HG03025 (cell line): ENCODE measurements around the gene CNOT1.
A peak's percentile ranks its signal among the peaks of the same experiment; 100 is the strongest.

Experiments used
- ATAC-seq: cut with Tn5 transposase; IDR thresholded peaks from one replicate; pipeline ENCODE4 v1.9.1; 2021; ENCODE audit warnings: mild to moderate bottlenecking, moderate library complexity; ENCODE audit not compliant: unreplicated experiment, low FRiP score

CNOT1 gene

DNA sequence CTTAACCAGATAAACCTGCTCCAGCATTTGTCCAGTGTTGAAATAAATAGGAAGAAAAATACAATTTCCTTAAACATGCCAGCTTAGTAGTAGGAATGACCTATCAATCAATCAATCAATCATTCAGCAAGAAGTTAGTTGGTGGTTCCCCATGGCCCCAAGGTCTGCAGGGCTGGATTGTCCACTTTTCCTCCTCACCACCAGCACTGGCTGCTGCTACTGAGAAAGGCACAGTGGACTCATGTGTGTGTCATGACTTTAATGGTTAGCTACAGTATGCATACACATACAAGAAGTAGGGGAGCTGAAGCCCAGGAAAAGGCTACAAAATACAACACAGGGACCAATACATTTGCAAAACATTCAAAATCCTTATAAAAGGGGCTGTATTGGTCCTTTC lies 109.9 kb downstream of the CNOT1 start:
- ATAC-seq, result no peak

DNA sequence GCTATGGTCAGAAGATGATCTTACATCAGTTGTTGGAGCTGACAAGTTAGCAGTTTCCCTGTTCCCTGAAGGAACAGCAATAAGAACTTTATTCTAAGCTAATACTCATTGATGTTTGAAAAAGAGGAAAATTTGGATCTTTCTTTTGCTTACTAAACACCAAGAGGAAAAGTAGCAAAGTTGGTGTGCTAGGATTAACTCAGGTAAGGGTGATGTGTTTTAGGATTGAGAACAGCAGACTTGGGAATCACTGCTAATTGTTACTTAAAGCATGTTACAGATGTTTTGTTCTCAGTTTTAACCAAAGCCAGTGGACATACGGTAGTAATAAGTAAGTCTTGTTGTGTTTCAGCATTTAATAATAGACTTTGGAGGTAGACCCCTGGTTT lies 110.7 kb downstream of the CNOT1 start:
- ATAC-seq, result no peak

DNA sequence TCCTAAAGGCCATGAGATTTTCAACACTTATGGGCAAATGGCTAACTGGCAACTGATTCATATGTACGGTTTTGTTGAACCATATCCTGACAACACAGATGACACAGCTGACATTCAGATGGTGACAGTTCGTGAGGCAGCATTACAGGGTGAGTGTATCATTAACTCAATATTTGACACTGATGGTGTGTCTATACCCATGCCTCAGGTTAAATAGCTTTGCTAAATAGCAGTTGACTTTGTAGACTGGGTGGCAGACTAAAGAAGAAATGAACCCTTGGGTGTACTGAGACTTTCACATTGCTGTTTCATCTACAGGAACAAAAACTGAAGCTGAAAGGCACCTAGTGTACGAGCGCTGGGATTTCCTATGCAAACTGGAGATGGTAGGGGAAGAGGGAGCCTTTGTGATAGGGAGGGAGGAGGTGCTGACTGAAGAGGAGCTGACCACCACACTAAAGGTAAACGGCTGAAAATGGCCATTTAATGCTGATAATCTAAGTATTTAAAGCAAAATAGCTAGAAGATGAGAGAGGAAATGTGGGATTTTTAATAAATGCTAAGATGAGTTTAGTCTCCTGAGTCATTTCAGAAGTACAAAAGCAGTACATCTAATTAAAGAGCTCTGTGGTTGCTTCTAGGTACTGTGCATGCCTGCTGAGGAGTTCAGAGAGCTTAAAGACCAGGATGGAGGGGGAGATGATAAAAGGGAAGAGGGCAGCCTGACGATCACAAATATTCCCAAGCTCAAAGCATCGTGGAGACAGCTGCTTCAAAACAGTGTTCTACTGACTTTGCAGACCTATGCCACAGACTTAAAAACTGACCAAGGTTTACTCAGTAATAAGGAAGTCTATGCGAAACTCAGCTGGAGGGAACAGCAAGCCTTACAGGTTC lies 111.3 kb downstream of the CNOT1 start:
- no peak for ATAC-seq

DNA sequence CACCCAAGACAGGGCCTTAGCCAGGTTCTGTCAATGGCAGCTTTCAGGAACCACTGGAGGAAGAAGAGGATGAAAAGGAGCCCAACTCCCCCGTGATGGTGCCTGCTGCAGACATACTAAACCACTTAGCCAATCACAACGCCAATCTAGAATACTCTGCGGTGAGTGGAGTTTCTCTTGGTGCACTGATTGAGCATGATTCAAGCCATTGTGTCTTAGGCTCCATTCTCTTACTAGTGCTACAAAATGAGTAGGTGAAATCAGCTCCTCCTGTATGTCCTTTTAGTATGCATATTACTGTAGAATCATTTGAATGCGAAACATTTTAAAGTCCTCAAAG lies 112.9 kb downstream of the CNOT1 start:
- ATAC-seq, result no peak

DNA sequence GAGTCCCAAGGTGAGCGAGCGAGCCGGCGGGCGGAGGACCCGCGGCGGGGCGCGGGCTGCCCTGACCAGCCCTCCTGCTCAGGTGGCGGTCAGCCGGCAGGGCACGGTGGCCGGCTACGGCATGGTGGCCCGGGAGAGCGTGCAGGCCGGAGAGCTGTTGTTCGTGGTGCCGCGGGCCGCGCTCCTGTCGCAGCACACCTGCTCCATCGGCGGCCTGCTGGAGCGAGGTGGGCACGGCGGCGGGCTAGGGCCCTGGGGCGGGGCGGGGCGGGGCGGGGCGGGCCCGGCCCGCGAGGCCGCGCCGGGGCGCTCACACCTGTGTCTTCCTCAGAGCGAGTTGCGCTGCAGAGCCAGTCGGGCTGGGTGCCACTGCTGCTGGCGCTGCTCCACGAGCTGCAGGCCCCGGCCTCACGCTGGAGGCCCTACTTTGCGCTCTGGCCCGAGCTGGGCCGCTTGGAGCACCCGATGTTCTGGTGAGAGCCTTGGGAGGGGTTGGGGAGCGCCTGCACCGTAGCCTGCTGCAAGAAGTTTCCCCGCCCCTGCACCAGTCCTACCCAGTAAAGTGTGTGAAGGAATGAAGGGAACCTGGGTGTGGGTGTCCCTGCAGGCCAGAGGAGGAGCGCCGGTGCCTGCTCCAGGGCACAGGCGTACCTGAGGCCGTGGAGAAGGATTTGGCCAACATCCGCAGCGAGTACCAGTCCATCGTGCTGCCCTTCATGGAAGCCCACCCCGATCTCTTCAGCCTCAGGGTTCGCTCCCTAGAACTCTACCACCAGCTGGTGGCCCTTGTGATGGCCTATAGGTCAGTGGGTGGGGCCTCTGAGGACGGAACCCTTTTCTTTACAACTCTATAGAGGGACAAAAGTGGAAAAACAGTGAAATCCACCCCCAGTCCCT lies 113.5 kb downstream of the CNOT1 start:
- ATAC-seq, result peak; percentile 43

DNA sequence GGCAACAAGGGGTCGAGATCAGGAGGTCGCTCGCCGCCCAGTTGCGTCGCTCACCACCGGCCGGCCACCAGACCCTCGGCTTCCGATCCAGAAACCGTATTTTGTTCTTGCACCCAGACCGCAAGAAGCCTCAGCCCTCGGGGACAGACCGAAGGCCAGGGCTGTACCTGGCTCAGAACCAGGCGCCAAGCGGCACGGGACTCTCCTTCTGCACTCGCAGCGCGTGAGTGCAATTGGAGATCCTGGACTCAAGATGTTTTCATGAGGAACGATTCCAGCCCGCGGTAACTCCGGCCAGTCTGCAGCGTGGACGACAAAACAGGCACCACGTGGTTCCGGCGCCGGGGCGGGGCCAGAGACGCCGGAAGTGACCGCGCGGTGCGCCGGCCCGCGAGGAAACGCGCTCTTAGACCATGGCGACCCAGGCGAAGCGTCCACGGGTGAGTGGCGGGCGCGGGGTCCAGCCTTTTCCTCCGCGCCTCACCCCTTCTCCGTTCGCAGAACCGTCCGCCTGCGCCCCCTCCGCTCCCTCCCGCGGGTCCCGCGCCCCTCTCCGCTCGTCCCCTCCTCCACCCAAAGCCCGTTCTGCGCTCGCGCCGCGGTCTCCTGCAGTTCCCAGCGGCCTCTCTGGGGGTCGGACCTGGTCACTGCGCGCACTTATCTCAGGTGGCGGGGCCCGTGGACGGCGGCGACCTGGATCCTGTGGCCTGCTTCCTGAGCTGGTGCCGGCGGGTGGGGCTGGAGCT lies 114.3 kb downstream of the CNOT1 start, which contains the start of gene SETD6:
SETD6 (plus strand) TSS at position 393 of the 746 bp plus-strand sequence; CDS start at position 414, 21 bp downstream.
- peak; percentile 77 for ATAC-seq

DNA sequence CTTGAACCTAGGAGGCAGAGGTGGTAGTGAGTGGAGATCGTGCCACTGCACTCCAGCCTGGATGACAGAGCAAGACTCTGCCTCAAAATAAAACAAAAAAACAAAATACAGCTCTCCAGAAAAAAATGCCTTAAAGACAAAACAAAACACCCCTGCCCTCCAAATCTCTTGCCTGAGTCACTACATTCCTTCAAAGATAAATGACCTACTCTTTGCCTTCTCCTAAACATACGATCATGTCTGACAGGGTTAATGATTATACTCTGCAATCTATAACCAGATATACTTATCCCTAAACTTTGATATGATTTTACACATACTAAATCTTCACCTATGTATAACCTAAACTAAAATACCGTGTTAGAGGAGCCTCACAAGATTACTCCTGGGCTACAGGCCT lies 115.8 kb downstream of the CNOT1 start:
- no peak for ATAC-seq

DNA sequence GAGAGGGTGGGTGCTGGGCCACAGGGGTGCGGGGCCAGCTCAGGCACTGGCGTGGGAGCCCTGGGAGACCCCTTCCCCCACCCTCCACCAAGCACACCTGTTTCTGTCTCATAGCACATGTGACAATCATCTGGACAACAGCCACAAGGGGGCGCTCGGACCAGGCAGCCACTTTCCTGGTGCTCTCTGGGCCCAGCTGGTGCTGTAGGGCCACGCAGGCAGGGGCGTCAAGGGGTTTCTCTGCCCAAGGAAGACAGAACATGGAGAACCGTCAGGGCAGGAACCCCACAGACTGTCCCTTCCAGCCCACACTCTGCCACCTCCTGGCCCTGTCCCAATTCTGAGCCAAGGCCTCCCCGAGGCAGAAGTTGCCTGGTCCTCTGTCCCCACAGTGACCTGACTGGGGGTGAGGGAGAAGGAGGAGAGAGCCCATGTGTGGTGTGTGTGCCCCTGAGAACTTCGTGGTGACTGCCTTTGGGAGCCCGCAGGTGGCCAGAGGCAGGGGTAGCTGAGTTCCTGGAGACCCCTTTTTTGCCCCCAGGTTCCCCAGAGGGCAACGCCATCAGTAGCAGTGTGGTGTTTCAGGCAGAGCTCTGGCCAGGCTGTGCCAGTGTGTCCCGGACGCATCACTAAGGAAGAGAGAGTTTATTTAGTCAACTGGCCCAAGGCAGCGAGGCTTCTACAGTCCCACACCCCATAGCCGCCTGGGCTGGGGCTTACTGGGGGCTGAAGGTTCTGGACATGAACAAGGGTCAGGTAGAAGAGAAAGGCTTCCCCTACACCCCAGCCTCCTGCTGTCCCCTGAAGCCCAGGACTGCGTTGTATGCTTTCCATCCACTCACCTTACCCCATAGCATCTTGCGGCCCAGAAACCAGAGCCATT lies 117.5 kb downstream of the CNOT1 start:
- no peak for ATAC-seq

DNA sequence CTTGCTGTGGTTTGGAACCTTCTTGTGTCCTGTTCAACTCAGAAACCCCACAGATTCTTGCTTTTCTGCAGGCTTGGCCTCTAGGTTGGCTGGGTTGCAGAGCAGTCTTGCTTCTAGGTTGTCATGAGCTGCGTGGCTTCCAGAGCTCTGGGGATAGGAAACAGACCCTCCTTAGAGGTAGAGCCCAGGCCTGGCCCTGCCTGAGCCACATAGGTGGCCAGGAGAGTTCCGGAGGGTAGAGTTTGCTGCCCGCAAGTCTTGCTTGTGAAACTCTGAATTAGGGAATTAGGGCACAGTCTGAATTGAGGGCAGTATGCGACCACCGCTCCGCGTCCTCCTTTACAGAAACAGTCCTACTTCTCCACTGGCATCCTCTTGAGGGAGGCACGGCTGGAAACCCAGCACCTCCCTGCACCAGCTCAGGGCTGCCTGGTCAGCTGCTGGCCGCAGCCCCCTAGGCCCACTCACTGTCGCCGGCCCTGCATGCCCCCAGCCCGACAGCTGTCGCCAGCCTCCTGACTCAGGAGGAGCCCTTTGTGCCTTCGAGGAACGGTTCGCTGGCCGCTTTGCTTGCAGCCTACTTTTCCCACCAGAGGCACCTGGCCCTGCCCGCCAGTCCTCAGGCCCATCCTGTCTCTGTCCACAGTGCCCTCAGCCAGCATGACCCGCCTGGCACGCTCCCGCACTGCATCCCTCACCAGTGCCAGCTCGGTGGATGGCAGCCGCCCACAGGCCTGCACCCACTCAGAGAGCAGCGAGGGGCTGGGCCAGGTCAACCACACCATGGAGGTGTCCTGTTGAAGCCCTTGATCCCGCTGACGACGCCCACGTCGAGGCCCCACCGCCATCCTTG lies 118.6 kb downstream of the CNOT1 start:
- ATAC-seq, result no peak

DNA sequence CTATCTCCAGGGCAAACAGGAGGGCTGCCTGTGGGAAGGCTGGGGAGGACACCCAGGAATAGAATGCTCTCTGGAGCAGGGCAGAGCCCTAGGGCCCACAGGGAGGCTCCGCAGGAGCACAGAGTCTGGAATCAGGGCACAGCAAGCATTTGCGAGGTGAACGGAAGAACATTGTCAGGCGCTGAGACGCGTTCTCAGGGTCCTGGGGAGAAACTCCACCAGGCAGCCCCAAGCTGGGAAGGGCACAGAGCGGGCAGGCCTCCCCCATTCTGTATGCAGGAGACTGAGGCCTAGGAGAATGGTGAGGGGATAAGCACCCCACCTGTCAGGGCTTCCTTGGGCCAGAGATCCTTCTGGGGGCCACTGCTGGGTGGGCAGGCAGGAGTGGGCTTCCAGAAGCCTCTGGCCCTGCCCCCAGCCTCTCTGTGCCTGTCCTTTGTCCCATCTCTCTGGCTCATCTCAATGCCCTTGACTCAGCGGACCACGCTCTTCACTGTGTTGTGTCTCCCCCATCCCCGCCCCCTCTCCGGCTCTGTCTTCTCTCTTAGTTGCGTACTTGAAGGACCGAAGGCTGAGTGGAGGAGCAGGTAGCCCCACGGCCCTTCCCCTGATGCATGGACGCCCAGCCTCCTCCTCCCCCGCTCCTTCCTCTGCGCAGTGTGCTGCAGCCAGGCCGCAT lies 119.4 kb downstream of the CNOT1 start:
- no peak for ATAC-seq

DNA sequence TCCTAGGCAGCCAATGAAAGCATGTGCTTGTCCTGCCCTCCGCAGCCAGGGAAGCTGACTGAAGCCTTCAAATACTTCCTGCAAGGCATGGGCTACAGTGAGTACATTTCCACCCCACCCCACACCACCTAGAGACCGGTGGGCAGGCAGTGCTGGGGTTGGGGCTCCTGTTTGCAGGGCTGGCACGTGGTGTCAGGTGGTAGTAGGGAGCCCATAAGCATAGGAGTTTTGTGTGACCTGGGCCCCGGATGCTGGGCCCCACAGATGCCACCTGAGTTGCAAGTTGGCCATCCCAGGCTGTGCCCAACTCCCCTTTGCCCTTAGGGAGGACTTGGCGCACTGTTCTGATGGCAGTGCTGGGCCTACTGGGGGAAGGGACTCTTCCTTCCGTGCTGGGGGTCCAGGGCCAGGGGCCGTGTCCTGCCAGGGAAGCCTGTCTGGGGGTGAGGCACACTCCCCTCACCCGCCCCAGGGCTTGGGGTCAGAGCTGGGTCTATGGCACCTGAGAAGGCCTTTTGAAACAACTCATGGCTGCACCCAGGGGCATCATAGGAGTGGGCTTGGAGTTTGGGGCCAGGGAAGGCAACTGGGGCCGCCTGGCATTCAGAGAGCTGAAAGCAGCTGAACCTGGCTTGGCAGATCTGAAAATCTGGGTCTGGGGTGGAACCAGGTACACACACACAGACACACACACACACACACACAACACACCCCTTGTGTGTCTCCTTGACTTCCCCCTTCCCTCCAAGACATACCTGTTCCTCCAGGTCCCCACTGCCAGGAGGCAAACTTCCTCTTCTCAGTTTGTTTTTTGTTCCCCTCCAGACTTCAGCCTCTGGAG lies 120.2 kb downstream of the CNOT1 start:
- no peak for ATAC-seq

DNA sequence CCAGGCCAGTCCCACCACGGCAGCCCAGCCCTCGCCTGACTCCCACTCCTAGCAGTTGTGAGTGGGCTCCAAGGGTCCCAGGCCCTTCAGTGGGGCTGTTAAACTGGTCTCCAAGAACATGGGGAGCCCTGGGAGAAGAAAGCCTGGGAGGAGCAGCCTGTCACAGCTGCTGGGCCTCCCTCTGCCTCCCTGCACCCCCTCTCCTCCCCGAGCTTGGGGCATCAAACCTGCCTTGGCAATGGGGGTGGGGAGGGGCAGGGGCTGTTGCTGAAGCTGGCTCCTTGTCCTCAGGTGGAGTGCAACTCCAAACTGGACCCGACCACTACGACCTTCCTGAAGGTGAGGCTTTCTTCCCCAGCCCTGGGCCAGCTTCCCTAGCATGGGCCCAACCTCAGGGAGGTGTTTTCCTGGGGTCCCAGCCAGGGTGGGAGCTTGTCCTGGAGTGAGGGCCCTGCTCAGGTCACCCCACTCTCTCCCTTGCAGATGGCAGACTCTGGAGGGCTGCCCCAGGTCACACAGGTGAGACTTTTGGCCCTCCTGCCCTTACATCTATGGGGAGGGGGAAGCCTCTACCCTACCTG lies 120.9 kb downstream of the CNOT1 start:
- ATAC-seq, result no peak

DNA sequence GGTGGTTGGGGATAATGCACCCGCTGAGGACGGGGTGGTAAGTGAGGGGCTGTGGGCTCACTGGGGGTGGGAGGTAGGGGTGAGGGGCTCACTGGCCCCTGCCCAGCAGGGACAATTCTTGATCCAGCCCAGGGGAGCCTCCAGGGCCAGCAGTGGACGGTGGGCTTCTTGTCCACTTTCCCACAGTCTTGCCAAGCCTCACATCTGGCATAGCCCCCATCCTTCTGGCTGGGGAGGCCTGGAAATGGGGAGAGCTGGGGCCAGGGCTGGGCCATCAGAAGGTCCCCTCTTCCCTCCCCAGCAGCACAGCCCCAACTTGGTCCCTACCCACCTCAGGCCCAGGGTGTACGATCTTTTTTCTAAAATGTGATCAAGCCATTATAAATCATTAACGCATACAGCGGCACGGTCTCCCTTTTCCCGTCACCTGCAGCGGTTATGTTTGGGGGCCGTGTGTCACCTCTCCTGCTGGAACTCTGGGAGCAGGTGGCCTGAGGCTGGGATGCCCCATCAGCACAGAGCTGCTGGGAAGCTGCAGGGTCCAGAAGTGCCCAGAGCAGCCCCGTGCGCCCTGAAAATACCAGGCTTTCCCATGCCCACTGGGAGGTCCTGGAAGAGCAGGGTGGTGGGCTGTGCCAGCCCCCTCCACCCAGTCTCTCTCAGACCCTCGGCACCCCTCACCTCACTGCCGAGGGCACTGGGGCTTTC lies 121.5 kb downstream of the CNOT1 start:
- ATAC-seq, result no peak

DNA sequence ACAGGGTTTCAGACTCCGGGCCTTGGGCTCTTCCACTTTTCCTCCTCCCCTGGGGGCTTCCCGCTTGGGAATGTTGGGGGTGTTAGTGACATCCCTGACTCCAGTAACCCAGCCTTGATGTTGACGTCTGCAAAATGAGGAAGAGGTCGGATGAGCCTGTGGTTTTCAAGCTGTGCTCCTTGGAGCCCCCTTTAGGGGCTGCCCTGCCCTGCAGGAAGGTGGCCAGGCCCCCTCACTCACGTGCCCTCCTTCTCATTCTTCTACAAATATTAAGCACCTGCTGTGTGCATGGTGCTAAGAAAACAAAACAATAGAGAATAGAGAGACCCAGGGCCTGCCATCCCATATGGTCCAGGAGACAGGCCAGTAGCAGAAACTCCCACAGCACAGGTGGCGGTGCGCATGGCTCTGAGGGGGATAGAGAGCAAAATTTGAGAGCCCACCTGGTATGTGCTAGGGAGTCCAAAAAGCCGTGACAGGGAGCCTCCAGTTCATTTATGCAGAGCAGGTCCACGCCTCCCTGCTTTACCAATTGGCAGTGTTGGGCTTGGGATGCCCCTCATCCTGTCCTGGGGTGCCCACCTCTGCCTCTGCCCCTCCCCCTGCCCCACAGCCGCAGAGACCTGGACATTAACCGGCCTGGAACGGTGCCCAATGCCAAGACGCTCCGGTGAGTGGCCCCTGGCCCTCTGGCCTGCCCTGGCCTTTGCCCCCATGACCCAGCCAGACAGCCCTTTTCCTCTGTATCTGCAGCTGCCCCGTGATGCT lies 122.2 kb downstream of the CNOT1 start:
- ATAC-seq, result no peak

DNA sequence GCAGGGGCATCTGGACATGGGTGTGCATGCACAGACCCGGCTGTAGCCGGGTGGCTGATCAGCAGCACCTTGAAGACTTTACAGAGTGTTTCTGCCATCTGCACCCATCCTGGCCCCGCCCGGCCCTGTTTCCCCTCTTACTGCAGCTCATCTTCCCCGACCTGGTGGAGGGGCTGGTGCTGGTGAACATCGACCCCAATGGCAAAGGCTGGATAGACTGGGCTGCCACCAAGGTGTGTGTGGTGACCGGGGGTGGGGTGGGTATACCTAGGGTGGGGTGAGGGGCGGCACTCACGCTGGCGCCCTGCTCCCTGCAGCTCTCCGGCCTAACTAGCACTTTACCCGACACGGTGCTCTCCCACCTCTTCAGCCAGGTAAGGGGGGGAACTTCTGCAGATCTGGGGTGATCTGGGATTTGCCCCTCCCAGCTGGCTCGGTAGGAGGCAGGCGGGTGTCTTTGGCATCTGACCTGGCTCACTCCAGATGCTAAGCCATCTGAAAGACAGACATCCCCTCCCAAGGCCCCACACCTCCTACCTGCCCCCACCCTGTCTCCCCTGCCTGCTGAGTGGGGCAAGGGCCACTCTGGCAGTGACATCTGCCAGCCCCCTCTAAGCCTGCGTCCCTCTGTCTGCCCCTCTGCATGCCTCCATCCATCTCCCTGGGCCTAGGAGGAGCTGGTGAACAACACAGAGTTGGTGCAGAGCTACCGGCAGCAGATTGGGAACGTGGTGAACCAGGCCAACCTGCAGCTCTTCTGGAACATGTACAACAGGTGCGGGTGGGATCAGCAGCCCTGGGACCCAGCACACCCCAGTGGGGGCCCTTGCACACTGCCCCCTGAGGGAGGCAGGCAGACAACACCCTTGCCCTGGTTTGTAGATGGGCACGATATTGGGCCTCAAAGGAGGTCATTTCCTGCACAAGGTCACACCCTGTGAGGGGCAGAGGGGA lies 123.1 kb downstream of the CNOT1 start:
- ATAC-seq, result no peak
